Activated CD4-positive, alpha-beta T cell treated with anti-CD3 and anti-CD28 coated beads for 36 hours (primary cell): ENCODE results near the gene FAT3. TPM values are rescaled to one million over a fixed set of nuclear protein-coding genes. Genes with fewer than 3 reads are reported as not detected.

ENCODE experiments used
- ATAC-seq: fragments of 200-7000 bp; cut with Tn5 transposase; one replicate; pipeline ENCODE4 v1.10.0; 2021; ENCODE audit warnings: mild to moderate bottlenecking, moderate library complexity
- CTCF ChIA-PET: fragments of 350-600 bp; sonication (Branson Sonifier 250); formaldehyde crosslinking; loops from one replicate; lab custom pipeline; 2021; ENCODE audit warnings: antibody characterized with exemption; lab: Charles Lee
- POLR2A ChIA-PET: fragments of 350-600 bp; sonication (Branson Sonifier 250); formaldehyde crosslinking; loops from one replicate; lab custom pipeline; 2021; ENCODE audit warnings: antibody characterized with exemption, inconsistent platforms; lab: Charles Lee
- DNase-seq: peaks from one replicate; pipeline ENCODE4 v3.0.0-alpha.2; 2020
- H3K27ac Mint-ChIP-seq: one replicate; pipeline ENCODE4 v1.8.0; 2021; ENCODE audit warnings: mixed read lengths
- H3K27me3 Mint-ChIP-seq: one replicate; pipeline ENCODE4 v1.8.0; 2021; ENCODE audit warnings: mixed read lengths
- H3K36me3 Mint-ChIP-seq: one replicate; pipeline ENCODE4 v1.8.0; 2021; ENCODE audit warnings: low read depth, mixed read lengths
- H3K4me1 Mint-ChIP-seq: one replicate; pipeline ENCODE4 v1.8.0; 2021; ENCODE audit warnings: mixed read lengths
- H3K4me3 Mint-ChIP-seq: one replicate; pipeline ENCODE4 v1.8.0; 2021; ENCODE audit warnings: mild to moderate bottlenecking, moderate library complexity, mixed read lengths
- H3K9me3 Mint-ChIP-seq: one replicate; pipeline ENCODE4 v1.8.0; 2021; ENCODE audit warnings: low read depth, mixed read lengths
- intact Hi-C, 2 experiments: fragments of 100-400 bp; cut with DNase I in 1 of 2; cut with micrococcal nuclease in 1 of 2; formaldehyde crosslinking; loops; one replicate each; pipeline versions ENCODE4 v1.14.2 to v1.15.1; 2022 to 2024; cut with DNase I, micrococcal nuclease
- total RNA-seq, 2 experiments: library from RNA; stranded (reverse); gene quantifications; one replicate each; pipeline ENCODE4 v1.2.3, GENCODE V29; 2021

FAT3 gene
- total RNA-seq, 2 experiments from 2014 or later = not detected

DNA sequence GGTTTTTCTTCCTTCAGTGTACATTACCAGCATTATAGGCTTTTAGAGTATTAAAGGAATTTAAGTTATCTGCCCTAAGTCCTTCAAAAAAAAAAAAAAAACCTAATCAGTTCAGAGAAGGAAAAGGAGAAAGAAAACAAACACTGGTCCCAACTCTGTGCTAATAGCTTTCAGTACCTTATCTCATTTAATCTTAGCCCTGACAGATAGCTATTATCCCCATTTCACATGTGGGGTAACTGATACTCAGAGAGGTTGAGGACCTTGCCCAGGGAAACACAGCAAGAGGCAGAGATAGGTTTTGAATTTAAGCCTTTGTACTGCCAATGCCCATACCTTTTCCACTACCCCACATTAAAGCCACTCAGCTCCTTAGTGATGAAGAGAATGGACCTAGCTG lies 43.4 kb downstream of the FAT3 start:
- H3K27me3 Mint-ChIP-seq = peaks cover 2% of the 10 kb centered on the region
- POLR2A ChIA-PET = no interaction called here
- H3K4me1 Mint-ChIP-seq = no peaks in the 10 kb centered on the region
- ATAC-seq (no peak), DNase-seq (no peak)
- no peaks in the 10 kb centered on the region for H3K36me3 Mint-ChIP-seq
- H3K4me3 Mint-ChIP-seq = no peak overlapping the region
- intact Hi-C loops = no loop called here
- no peaks in the 10 kb centered on the region for H3K9me3 Mint-ChIP-seq
- CTCF ChIA-PET = interaction anchor here (0.7 kb wide), 1 partner anchor 318 kb away, joined by 3 read pairs; no protein-coding TSS in a partner anchor
- H3K27ac Mint-ChIP-seq = no peak overlapping the region

GRCh38 chr11:92268546-92268945 lies 43.9 kb downstream of the FAT3 start:
- ChIA-PET CTCF (interaction anchor here (0.7 kb wide), 1 partner anchor 319 kb away, joined by 3 read pairs; no protein-coding TSS in a partner anchor), POLR2A (no interaction called here)
- no peaks in the 10 kb centered on the region for H3K4me1 Mint-ChIP-seq
- no peaks in the 10 kb centered on the region for H3K36me3 Mint-ChIP-seq
- ATAC-seq (no peak), DNase-seq (no peak)
- H3K27me3 Mint-ChIP-seq = peaks cover 2% of the 10 kb centered on the region
- intact Hi-C loops = no loop called here
- H3K27ac Mint-ChIP-seq = no peak overlapping the region
- H3K9me3 Mint-ChIP-seq = no peaks in the 10 kb centered on the region
- H3K4me3 Mint-ChIP-seq = no peak overlapping the region

GRCh38 chr11:92269021-92269420 lies 44.4 kb downstream of the FAT3 start:
- Mint-ChIP-seq H3K4me1 (no peaks in the 10 kb centered on the region), H3K9me3 (no peaks in the 10 kb centered on the region), H3K4me3 (no peak overlapping the region), H3K36me3 (no peaks in the 10 kb centered on the region), H3K27ac (no peak overlapping the region), H3K27me3 (peaks cover 2% of the 10 kb centered on the region)
- no peak for DNase-seq
- intact Hi-C loops = no loop called here
- ChIA-PET POLR2A (no interaction called here), CTCF (no interaction called here)
- no peak for ATAC-seq

- CTCF ChIA-PET = no interaction called here
- no peak for DNase-seq
- Mint-ChIP-seq H3K9me3 (no peaks in the 10 kb centered on the region), H3K4me1 (no peaks in the 10 kb centered on the region), H3K27ac (no peak overlapping the region), H3K4me3 (no peak overlapping the region), H3K36me3 (no peaks in the 10 kb centered on the region), H3K27me3 (peaks cover 2% of the 10 kb centered on the region)
- POLR2A ChIA-PET = no interaction called here
- intact Hi-C loops = no loop called here
- ATAC-seq = no peak
Measured at GRCh38 chr11:92269841-92270240, 45.2 kb downstream of the FAT3 start.

- ATAC-seq (no peak), DNase-seq (no peak)
- H3K27ac Mint-ChIP-seq = no peak overlapping the region
- H3K4me1 Mint-ChIP-seq = no peaks in the 10 kb centered on the region
- no peak overlapping the region for H3K4me3 Mint-ChIP-seq
- intact Hi-C loops = no loop called here
- H3K9me3 Mint-ChIP-seq = peaks cover 2% of the 10 kb centered on the region
- ChIA-PET CTCF (interaction anchor here (0.6 kb wide), 1 partner anchor 175 kb away, joined by 3 read pairs; no protein-coding TSS in a partner anchor), POLR2A (no interaction called here)
- no peaks in the 10 kb centered on the region for H3K36me3 Mint-ChIP-seq
- peaks cover 2% of the 10 kb centered on the region for H3K27me3 Mint-ChIP-seq
Measured at GRCh38 chr11:92272651-92273050, 48.0 kb downstream of the FAT3 start.
